Activated T-cell treated with anti-CD3 and anti-CD28 coated beads, Interleukin-2, amount 50 U/mL, for 72 hours (primary cell): ENCODE data around the gene C15orf62. TPM values are rescaled to one million over a fixed set of nuclear protein-coding genes. Genes with fewer than 3 reads are reported as not detected.

ENCODE experiments used
- ATAC-seq, 2 donors: fragments of 150-1000 bp; cut with Tn5 transposase; replicated peaks in 1 of 2; 2 replicates each; pipeline ENCODE4 v1.10.0; 2021; ENCODE audit warnings: moderate library complexity in 2 of 2, mild to moderate bottlenecking in 1 of 2
- DNase-seq, 2 donors: peaks; one replicate each; pipeline ENCODE4 v3.0.0; 2021 to 2022; ENCODE audit warnings: mixed read lengths in 1 of 2
- H3K27ac Mint-ChIP-seq: one replicate; pipeline ENCODE4 v1.8.0; 2022; ENCODE audit warnings: mild to moderate bottlenecking, moderate library complexity, mixed read lengths
- H3K27me3 Mint-ChIP-seq: one replicate; pipeline ENCODE4 v1.8.0; 2022; ENCODE audit warnings: low read depth, mixed read lengths
- H3K36me3 Mint-ChIP-seq, 2 donors: one replicate each; pipeline ENCODE4 v1.8.0; 2022; ENCODE audit warnings: mixed read lengths in 2 of 2, mild to moderate bottlenecking in 1 of 2; ENCODE audit not compliant: insufficient read depth in 2 of 2
- H3K4me1 Mint-ChIP-seq: one replicate; pipeline ENCODE4 v1.8.0; 2022; ENCODE audit warnings: low read depth, mixed read lengths
- H3K4me3 Mint-ChIP-seq, 2 donors: one replicate each; pipeline ENCODE4 v1.8.0; 2022; ENCODE audit warnings: mild to moderate bottlenecking in 2 of 2, mixed read lengths in 2 of 2, moderate library complexity in 2 of 2
- H3K9me3 Mint-ChIP-seq, 2 donors: one replicate each; pipeline ENCODE4 v1.8.0; 2022; ENCODE audit warnings: mixed read lengths in 2 of 2
- total RNA-seq, 2 donors: library from RNA; stranded (reverse); gene quantifications; one replicate each; pipeline ENCODE4 v1.2.3, GENCODE V29; 2022

Gene C15orf62
- total RNA-seq: 1 to 10 TPM; 1.6 to 1.7 TPM

GRCh38 chr15:40769274-40770146 is at the start of gene C15orf62:
C15orf62 (plus strand) TSS chr15:40769980; CDS start chr15:40770496, 516 bp downstream.
- Mint-ChIP-seq H3K36me3 (no peaks in the 10 kb centered on the region), H3K9me3 (no peaks in the 10 kb centered on the region), H3K27ac (peak within 1 kb of the TSS; percentile 88), H3K4me1 (peaks cover 40% of the 10 kb centered on the region), H3K4me3 (peak within 1 kb of the TSS; percentile 69 to 77), H3K27me3 (no peaks in the 10 kb centered on the region)
- ATAC-seq: peak; percentile 50 to 63
- DNase-seq: peak; percentile 38 to 64

GRCh38 chr15:40721701-40722100 is 48.1 kb upstream of the C15orf62 start:
- H3K36me3 Mint-ChIP-seq: peaks cover 3 to 31% of the 10 kb centered on the region in 2 donors
- peaks cover 24% of the 10 kb centered on the region for H3K4me1 Mint-ChIP-seq
- no peaks in the 10 kb centered on the region for H3K9me3 Mint-ChIP-seq
- H3K27me3 Mint-ChIP-seq: no peaks in the 10 kb centered on the region
- DNase-seq: no peak
- H3K4me3 Mint-ChIP-seq: no peak overlapping the region
- no peak for ATAC-seq
- H3K27ac Mint-ChIP-seq: no peak overlapping the region

GRCh38 chr15:40722354-40722753 is 47.4 kb upstream of the C15orf62 start:
- no peaks in the 10 kb centered on the region for H3K9me3 Mint-ChIP-seq
- peaks cover 3 to 29% of the 10 kb centered on the region in 2 donors for H3K36me3 Mint-ChIP-seq
- H3K27me3 Mint-ChIP-seq: no peaks in the 10 kb centered on the region
- no peak overlapping the region for H3K4me3 Mint-ChIP-seq
- H3K27ac Mint-ChIP-seq: no peak overlapping the region
- DNase-seq (no peak), ATAC-seq (peak in 1 of 2 donors; percentile 51)
- peaks cover 24% of the 10 kb centered on the region for H3K4me1 Mint-ChIP-seq

- H3K36me3 Mint-ChIP-seq: peaks cover 3 to 27% of the 10 kb centered on the region in 2 donors
Observed at GRCh38 chr15:40722934-40723333, 46.8 kb upstream of the C15orf62 start.

GRCh38 chr15:40723919-40724318 is 45.9 kb upstream of the C15orf62 start:
- DNase-seq (no peak), ATAC-seq (no peak)
- H3K27me3 Mint-ChIP-seq: no peaks in the 10 kb centered on the region
- H3K27ac Mint-ChIP-seq: peak overlapping the region; percentile 70
- no peak overlapping the region for H3K4me3 Mint-ChIP-seq
- peaks cover 4 to 32% of the 10 kb centered on the region in 2 donors for H3K36me3 Mint-ChIP-seq
- H3K4me1 Mint-ChIP-seq: peaks cover 24% of the 10 kb centered on the region
- no peaks in the 10 kb centered on the region for H3K9me3 Mint-ChIP-seq

More at GRCh38 chr15:40722934-40723333, 46.8 kb upstream of the C15orf62 start:
- no peak for ATAC-seq
- no peak for DNase-seq
- Mint-ChIP-seq H3K4me3 (no peak overlapping the region), H3K4me1 (peaks cover 24% of the 10 kb centered on the region), H3K9me3 (no peaks in the 10 kb centered on the region), H3K27ac (no peak overlapping the region), H3K27me3 (no peaks in the 10 kb centered on the region)

- H3K36me3 Mint-ChIP-seq: peaks cover 11 to 32% of the 10 kb centered on the region in 2 donors
- no peaks in the 10 kb centered on the region for H3K9me3 Mint-ChIP-seq
- H3K4me1 Mint-ChIP-seq: peaks cover 4% of the 10 kb centered on the region
- no peak overlapping the region for H3K4me3 Mint-ChIP-seq
- no peak for DNase-seq
- no peaks in the 10 kb centered on the region for H3K27me3 Mint-ChIP-seq
- ATAC-seq: no peak
- H3K27ac Mint-ChIP-seq: no peak overlapping the region
Observed at GRCh38 chr15:40731034-40731433, 38.7 kb upstream of the C15orf62 start.

- no peak overlapping the region for H3K27ac Mint-ChIP-seq
- H3K36me3 Mint-ChIP-seq: peaks cover 4 to 10% of the 10 kb centered on the region in 2 donors
- H3K4me3 Mint-ChIP-seq: no peak overlapping the region
- H3K27me3 Mint-ChIP-seq: no peaks in the 10 kb centered on the region
- DNase-seq: no peak
- H3K9me3 Mint-ChIP-seq: no peaks in the 10 kb centered on the region
- no peak for ATAC-seq
- peaks cover 3% of the 10 kb centered on the region for H3K4me1 Mint-ChIP-seq
Observed at GRCh38 chr15:40736575-40736974, 33.2 kb upstream of the C15orf62 start.

- DNase-seq (no peak), ATAC-seq (no peak)
- Mint-ChIP-seq H3K4me3 (no peak overlapping the region), H3K27ac (no peak overlapping the region), H3K27me3 (no peaks in the 10 kb centered on the region), H3K4me1 (no peaks in the 10 kb centered on the region), H3K9me3 (no peaks in the 10 kb centered on the region), H3K36me3 (peaks cover 4 to 10% of the 10 kb centered on the region in 2 donors)
Observed at GRCh38 chr15:40737048-40737447, 32.7 kb upstream of the C15orf62 start.

GRCh38 chr15:40739047-40739446 is 30.7 kb upstream of the C15orf62 start:
- DNase-seq (no peak), ATAC-seq (no peak)
- H3K4me1 Mint-ChIP-seq: peaks cover 15% of the 10 kb centered on the region
- H3K9me3 Mint-ChIP-seq: no peaks in the 10 kb centered on the region
- H3K36me3 Mint-ChIP-seq: peaks cover 4 to 15% of the 10 kb centered on the region in 2 donors
- no peak overlapping the region for H3K4me3 Mint-ChIP-seq
- H3K27ac Mint-ChIP-seq: peak overlapping the region; percentile 63
- H3K27me3 Mint-ChIP-seq: no peaks in the 10 kb centered on the region

- H3K27ac Mint-ChIP-seq: no peak overlapping the region
- ATAC-seq: no peak
Observed at GRCh38 chr15:40739854-40740253, 29.9 kb upstream of the C15orf62 start.

GRCh38 chr15:40743485-40743901 is 26.3 kb upstream of the C15orf62 start:
- Mint-ChIP-seq H3K36me3 (peaks cover 9 to 13% of the 10 kb centered on the region in 2 donors), H3K9me3 (no peaks in the 10 kb centered on the region), H3K4me3 (peak overlapping the region; percentile 51 to 69), H3K27ac (peak overlapping the region; percentile 93), H3K4me1 (peaks cover 29% of the 10 kb centered on the region), H3K27me3 (no peaks in the 10 kb centered on the region)
- DNase-seq: no peak
- peak in 1 of 2 donors; percentile 42 for ATAC-seq

More at GRCh38 chr15:40739854-40740253, 29.9 kb upstream of the C15orf62 start:
- Mint-ChIP-seq H3K36me3 (peaks cover 4 to 12% of the 10 kb centered on the region in 2 donors), H3K4me1 (peaks cover 21% of the 10 kb centered on the region), H3K27me3 (no peaks in the 10 kb centered on the region), H3K9me3 (no peaks in the 10 kb centered on the region), H3K4me3 (no peak overlapping the region)
- no peak for DNase-seq

GRCh38 chr15:40743921-40744814 is 25.6 kb upstream of the C15orf62 start:
- ATAC-seq (peak; percentile 91 to 95), DNase-seq (peak; percentile 73 to 79)
- Mint-ChIP-seq H3K36me3 (peaks cover 7 to 13% of the 10 kb centered on the region in 2 donors), H3K4me1 (peaks cover 29% of the 10 kb centered on the region), H3K27me3 (no peaks in the 10 kb centered on the region), H3K27ac (peak overlapping the region; percentile 93), H3K9me3 (no peaks in the 10 kb centered on the region), H3K4me3 (peak overlapping the region; percentile 51 to 69)

- H3K4me1 Mint-ChIP-seq: peaks cover 29% of the 10 kb centered on the region
Observed at GRCh38 chr15:40744815-40745152, 25.0 kb upstream of the C15orf62 start.

More at GRCh38 chr15:40744815-40745152, 25.0 kb upstream of the C15orf62 start:
- Mint-ChIP-seq H3K4me3 (no peak overlapping the region), H3K36me3 (peaks cover 7 to 16% of the 10 kb centered on the region in 2 donors), H3K9me3 (no peaks in the 10 kb centered on the region), H3K27ac (peak overlapping the region; percentile 93), H3K27me3 (no peaks in the 10 kb centered on the region)
- ATAC-seq: no peak
- DNase-seq: no peak
